Astrocyte (in vitro differentiated cells and primary cell): ENCODE results near the gene MKKS.

Source experiments
- CTCF ChIP-seq: IDR thresholded peaks from 2 replicates; pipeline ENCODE4 v1.5.1; 2011; ENCODE audit warnings: low read depth, mild to moderate bottlenecking, inconsistent platforms, low read length, moderate library complexity; ENCODE audit not compliant: insufficient read depth
- EZH2 ChIP-seq: IDR thresholded peaks from 2 replicates; pipeline ENCODE4 v1.6.1; 2012; ENCODE audit warnings: mild to moderate bottlenecking, low read length, inconsistent platforms; ENCODE audit not compliant: insufficient read depth

- TF ChIP-seq CTCF (no peak), EZH2 (no peak)
Observed at GRCh38 chr20:10472871-10473270, 38.8 kb upstream of the MKKS start.
